Fibroblast of lung (primary cell): ENCODE results near the gene SLC25A24.
"Not testable (repeated sequence)": the region's sequence is repeated elsewhere in the genome, so short reads cannot be mapped to it uniquely, and the experiment has no call there.

Experiments used
- EZH2 ChIP-seq: IDR thresholded peaks from 2 replicates; pipeline ENCODE4 v1.5.1; 2012; ENCODE audit warnings: low read length, control low read depth, mild to moderate bottlenecking; ENCODE audit errors: missing control alignments
- TF ChIP-seq, protein P1 (sequence below), 2 donors: IDR thresholded peaks in 1 of 2; conservative IDR thresholded peaks in 1 of 2; 1 replicate in 1 of 2; 2 replicates in 1 of 2; pipeline ENCODE4 v1.5.1; 2011 to 2012; ENCODE audit warnings: low read length in 2 of 2, control low read depth in 1 of 2, inconsistent platforms in 1 of 2, low read depth in 1 of 2, mild to moderate bottlenecking in 1 of 2

DNA sequence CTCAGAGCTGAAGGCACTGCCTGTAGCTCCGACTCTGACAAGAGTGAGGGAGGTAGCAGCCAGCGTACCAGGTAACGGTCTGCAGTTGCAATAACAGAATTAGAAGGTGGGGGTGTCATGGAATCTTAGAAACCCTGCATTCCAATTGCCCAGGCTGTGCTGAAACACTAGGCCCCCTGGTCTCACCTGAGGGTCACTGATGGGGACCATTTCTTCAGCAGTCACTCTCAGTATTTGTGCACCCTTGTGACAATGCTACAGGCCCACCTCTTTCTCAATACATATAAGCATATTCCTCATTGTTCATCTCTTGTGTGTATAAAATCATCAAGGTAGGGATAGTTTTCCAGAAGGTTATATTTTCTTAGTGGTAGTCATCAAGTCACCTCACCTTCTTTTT is 43.8 kb upstream of the SLC25A24 start, which contains the start of gene NBPF4:
- TF ChIP-seq, protein P1, sequence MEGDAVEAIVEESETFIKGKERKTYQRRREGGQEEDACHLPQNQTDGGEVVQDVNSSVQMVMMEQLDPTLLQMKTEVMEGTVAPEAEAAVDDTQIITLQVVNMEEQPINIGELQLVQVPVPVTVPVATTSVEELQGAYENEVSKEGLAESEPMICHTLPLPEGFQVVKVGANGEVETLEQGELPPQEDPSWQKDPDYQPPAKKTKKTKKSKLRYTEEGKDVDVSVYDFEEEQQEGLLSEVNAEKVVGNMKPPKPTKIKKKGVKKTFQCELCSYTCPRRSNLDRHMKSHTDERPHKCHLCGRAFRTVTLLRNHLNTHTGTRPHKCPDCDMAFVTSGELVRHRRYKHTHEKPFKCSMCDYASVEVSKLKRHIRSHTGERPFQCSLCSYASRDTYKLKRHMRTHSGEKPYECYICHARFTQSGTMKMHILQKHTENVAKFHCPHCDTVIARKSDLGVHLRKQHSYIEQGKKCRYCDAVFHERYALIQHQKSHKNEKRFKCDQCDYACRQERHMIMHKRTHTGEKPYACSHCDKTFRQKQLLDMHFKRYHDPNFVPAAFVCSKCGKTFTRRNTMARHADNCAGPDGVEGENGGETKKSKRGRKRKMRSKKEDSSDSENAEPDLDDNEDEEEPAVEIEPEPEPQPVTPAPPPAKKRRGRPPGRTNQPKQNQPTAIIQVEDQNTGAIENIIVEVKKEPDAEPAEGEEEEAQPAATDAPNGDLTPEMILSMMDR (conservative IDR thresholded peaks at IDR 0.05 in 1 of 2, IDR thresholded peaks at IDR 0.05 in 1 of 2; ENCODE audit: low read depth in 1 of 2, low read length in 2 of 2), result not testable (repeated sequence)
- TF ChIP-seq EZH2, result not testable (repeated sequence)
